GM23338 (cell line): ENCODE measurements around the gene DST. TPM values are rescaled to one million over a fixed set of nuclear protein-coding genes. Genes with fewer than 3 reads are reported as not detected.

ENCODE experiments used
- ATAC-seq: fragments of 200-7000 bp; cut with Tn5 transposase; 3 replicates; pipeline ENCODE4 v1.9.1; 2020
- DNase-seq: peaks from one replicate; pipeline ENCODE4 v3.0.0-alpha.2; 2015; ENCODE audit warnings: low spot score
- H2AFZ ChIP-seq: fragments of 200-600 bp; sonication (generic); 2 replicates; pipeline ENCODE4 v1.8.0; 2016; ENCODE audit warnings: antibody characterized with exemption, mild to moderate bottlenecking, moderate library complexity
- H3F3A ChIP-seq: fragments of 200-600 bp; sonication (generic); replicated peaks from 2 replicates; pipeline ENCODE4 v1.8.0; 2017; ENCODE audit warnings: antibody characterized with exemption, mixed run types, low read depth
- H3K27ac ChIP-seq: fragments of 200-600 bp; sonication (generic); 2 replicates; pipeline ENCODE4 v1.6.1; 2016; ENCODE audit warnings: low read depth
- H3K27me3 ChIP-seq: fragments of 200-600 bp; sonication (generic); 2 replicates; pipeline ENCODE4 v1.8.0; 2016; ENCODE audit warnings: mild to moderate bottlenecking, mixed run types, moderate library complexity; ENCODE audit not compliant: insufficient read depth
- H3K36me3 ChIP-seq: fragments of 200-600 bp; sonication (generic); 2 replicates; pipeline ENCODE4 v1.8.0; 2016; ENCODE audit warnings: mild to moderate bottlenecking; ENCODE audit not compliant: insufficient read depth
- H3K4me1 ChIP-seq: fragments of 200-600 bp; sonication (generic); 2 replicates; pipeline ENCODE4 v1.8.0; 2016; ENCODE audit warnings: mild to moderate bottlenecking, moderate library complexity; ENCODE audit not compliant: insufficient read depth
- H3K4me2 ChIP-seq: fragments of 200-600 bp; sonication (generic); 2 replicates; pipeline ENCODE4 v1.7.1; 2017; ENCODE audit warnings: mixed run types
- H3K4me3 ChIP-seq: fragments of 200-600 bp; sonication (generic); 2 replicates; pipeline ENCODE4 v1.6.1; 2016; ENCODE audit warnings: mixed run types
- H3K79me2 ChIP-seq: fragments of 200-600 bp; sonication (generic); replicated peaks from 2 replicates; pipeline ENCODE4 v1.8.0; 2017; ENCODE audit warnings: mild to moderate bottlenecking; ENCODE audit not compliant: insufficient read depth
- H3K9me2 ChIP-seq: fragments of 200-600 bp; sonication (generic); 2 replicates; pipeline ENCODE4 v1.8.0; 2017; ENCODE audit not compliant: insufficient read depth
- H4K20me1 ChIP-seq: fragments of 200-600 bp; sonication (generic); replicated peaks from 2 replicates; pipeline ENCODE4 v1.8.0; 2017; ENCODE audit warnings: mild to moderate bottlenecking; ENCODE audit not compliant: insufficient read depth
- H3K27ac Mint-ChIP-seq: 2 replicates; pipeline ENCODE4 v1.8.0; 2020; ENCODE audit warnings: inconsistent platforms, mild to moderate bottlenecking, moderate library complexity, mixed read lengths
- H3K27me3 Mint-ChIP-seq: 3 replicates; pipeline ENCODE4 v1.8.0; 2022; ENCODE audit warnings: low read depth, mild to moderate bottlenecking, moderate library complexity, mixed read lengths, inconsistent platforms; ENCODE audit not compliant: insufficient read depth, poor library complexity
- H3K36me3 Mint-ChIP-seq: 3 replicates; pipeline ENCODE4 v1.8.0; 2021; ENCODE audit warnings: low read depth, mild to moderate bottlenecking, inconsistent platforms, moderate library complexity, mixed read lengths
- H3K4me1 Mint-ChIP-seq: 3 replicates; pipeline ENCODE4 v1.8.0; 2020; ENCODE audit warnings: mild to moderate bottlenecking, inconsistent platforms, mixed read lengths
- H3K4me3 Mint-ChIP-seq: 3 replicates; pipeline ENCODE4 v1.8.0; 2021; ENCODE audit warnings: moderate library complexity, mild to moderate bottlenecking, inconsistent platforms, mixed read lengths
- H3K9me3 Mint-ChIP-seq: 3 replicates; pipeline ENCODE4 v1.8.0; 2020; ENCODE audit warnings: moderate library complexity, mild to moderate bottlenecking, inconsistent platforms, mixed read lengths
- CREB1 ChIP-seq: fragments of 250-450 bp; sonication (Bioruptor Pico); IDR thresholded peaks from 2 replicates; pipeline ENCODE4 v1.5.0; 2020; ENCODE audit warnings: low read depth, mild to moderate bottlenecking, moderate library complexity
- CTCF ChIP-seq, 2 experiments: fragments of 200-600 bp in 1 of 2; sonication (generic) in 1 of 2; conservative IDR thresholded peaks; 2 replicates each; pipeline versions ENCODE4 v1.5.1 to v1.6.1; 2016 to 2017; ENCODE audit warnings: antibody characterized with exemption in 2 of 2, low read depth in 2 of 2, mild to moderate bottlenecking in 2 of 2, moderate library complexity in 1 of 2
- ETS1 ChIP-seq: IDR thresholded peaks from 2 replicates; pipeline ENCODE4 v1.6.1; 2016; ENCODE audit warnings: antibody characterized with exemption
- EZH2 ChIP-seq: fragments of 200-600 bp; sonication (generic); IDR thresholded peaks from one replicate; pipeline ENCODE4 v1.8.0; 2017; ENCODE audit warnings: antibody characterized with exemption, mild to moderate bottlenecking, low read depth; ENCODE audit not compliant: unreplicated experiment
- EZH2phosphoT487 ChIP-seq: fragments of 200-600 bp; sonication (generic); IDR thresholded peaks from one replicate; pipeline ENCODE4 v1.8.1; 2018; ENCODE audit warnings: antibody characterized with exemption; ENCODE audit not compliant: unreplicated experiment
- JUNB ChIP-seq: IDR thresholded peaks from one replicate; pipeline ENCODE4 v1.6.1; 2016; ENCODE audit warnings: antibody characterized with exemption; ENCODE audit not compliant: unreplicated experiment
- NANOG ChIP-seq: IDR thresholded peaks from 2 replicates; pipeline ENCODE4 v1.6.1; 2016; ENCODE audit warnings: antibody characterized with exemption, borderline replicate concordance
- POLR2AphosphoS5 ChIP-seq: IDR thresholded peaks from 2 replicates; pipeline ENCODE4 v1.6.1; 2016; ENCODE audit warnings: antibody characterized with exemption, low read depth
- REST ChIP-seq: IDR thresholded peaks from one replicate; pipeline ENCODE4 v1.6.1; 2018; ENCODE audit warnings: antibody characterized with exemption; ENCODE audit not compliant: unreplicated experiment
- STAT1 ChIP-seq: IDR thresholded peaks from one replicate; pipeline ENCODE4 v1.6.1; 2016; ENCODE audit warnings: antibody characterized with exemption; ENCODE audit not compliant: unreplicated experiment
- ZNF114 ChIP-seq: fragments of 250-450 bp; sonication (Bioruptor Pico); IDR thresholded peaks from 2 replicates; pipeline ENCODE4 v1.5.0; 2020; ENCODE audit warnings: mild to moderate bottlenecking, moderate library complexity
- ZNF331 ChIP-seq: fragments of 250-450 bp; sonication (Bioruptor Pico); IDR thresholded peaks from 2 replicates; pipeline ENCODE4 v1.5.0; 2020; ENCODE audit warnings: low read depth, mild to moderate bottlenecking, moderate library complexity
- ZNF462 ChIP-seq: fragments of 250-450 bp; sonication (Bioruptor Pico); IDR thresholded peaks from 2 replicates; pipeline ENCODE4 v1.5.0; 2020; ENCODE audit warnings: mild to moderate bottlenecking, moderate library complexity
- polyA plus RNA-seq: library from polyadenylated mRNA; unstranded; fragments of >200 nt; fragmentation: Nextera tagmentation; extraction: Ambion mirVana; gene quantifications from 2 replicates; pipeline ENCODE4 v1.2.1, GENCODE V29; 2016
- total RNA-seq: library from RNA; depleted of rRNA; stranded (reverse); fragments of >200 nt; shearing (Covaris generic); gene quantifications from 2 replicates; pipeline ENCODE4 v1.2.3, GENCODE V29; 2014

Gene DST
- total and polyA plus RNA-seq, 2 experiments from 2014 or later, result 88.7 to 188 TPM

GRCh38 chr6:56524891-56525703 lies 117.6 kb downstream of the DST start:
- Histone ChIP-seq H3K4me1 (peaks cover 61% of the 10 kb centered on the region), H3K79me2 (peaks cover 2% of the 10 kb centered on the region; the same call in 1 of the 2 replicates), H4K20me1 (no peaks in the 10 kb centered on the region), H3K9me2 (no peaks in the 10 kb centered on the region), H3K27ac (0 out of 2 replicates have a peak overlapping the region, but pooled peaks have one; percentile 51), H3K27me3 (no peaks in the 10 kb centered on the region), H2AFZ (no peak overlapping the region), H3K36me3 (no peaks in the 10 kb centered on the region), H3F3A (no peaks in the 10 kb centered on the region), H3K4me3 (no peak overlapping the region), H3K4me2 (0 out of 2 replicates have a peak overlapping the region, but pooled peaks have one; percentile 2)
- ATAC-seq (no peak), DNase-seq (no peak)
- H3K4me3 Mint-ChIP-seq, result no peak overlapping the region
- no peaks in the 10 kb centered on the region for H3K27me3 Mint-ChIP-seq
- H3K9me3 Mint-ChIP-seq, result no peaks in the 10 kb centered on the region
- H3K4me1 Mint-ChIP-seq, result peaks cover 62% of the 10 kb centered on the region
- no peak overlapping the region; the same call in none of the 2 replicates for H3K27ac Mint-ChIP-seq
- H3K36me3 Mint-ChIP-seq, result peaks cover 33% of the 10 kb centered on the region
- TF ChIP-seq ZNF114 (CRISPR knock-in tag), result no peak
- no peak for TF ChIP-seq EZH2phosphoT487
- no peak for TF ChIP-seq ZNF331 (CRISPR knock-in tag)
- no peak for TF ChIP-seq POLR2AphosphoS5
- no peak for TF ChIP-seq ZNF462 (CRISPR knock-in tag)
- no peak for TF ChIP-seq REST
- TF ChIP-seq EZH2, result no peak
- no peak for TF ChIP-seq STAT1
- TF ChIP-seq CREB1 (CRISPR knock-in tag), result no peak
- no peak for TF ChIP-seq JUNB
- no peak for TF ChIP-seq CTCF (conservative IDR thresholded peaks at IDR 0.05; ENCODE audit: low read depth in 2 of 2)
- no peak for TF ChIP-seq ETS1
- no peak for TF ChIP-seq NANOG
